DMS 273 treated with DMSO at 0.1 percent for 48 hours (cell line): ENCODE results near the gene MON1B.
"Not testable (repeated sequence)": the region's sequence is repeated elsewhere in the genome, so short reads cannot be mapped to it uniquely, and the experiment has no call there.

Experiments
- DNase-seq: peaks from one replicate; lab custom pipeline; 2025; lab: John Stamatoyannopoulos, UW

Gene MON1B

GRCh38 chr16:77190478-77191258, at the start of gene MON1B:
Gene MON1B, plus strand, starts transcription at chr16:77191190. Its CDS starts 296 bp downstream, at chr16:77191486.
- peak; percentile 98 for DNase-seq

DNA sequence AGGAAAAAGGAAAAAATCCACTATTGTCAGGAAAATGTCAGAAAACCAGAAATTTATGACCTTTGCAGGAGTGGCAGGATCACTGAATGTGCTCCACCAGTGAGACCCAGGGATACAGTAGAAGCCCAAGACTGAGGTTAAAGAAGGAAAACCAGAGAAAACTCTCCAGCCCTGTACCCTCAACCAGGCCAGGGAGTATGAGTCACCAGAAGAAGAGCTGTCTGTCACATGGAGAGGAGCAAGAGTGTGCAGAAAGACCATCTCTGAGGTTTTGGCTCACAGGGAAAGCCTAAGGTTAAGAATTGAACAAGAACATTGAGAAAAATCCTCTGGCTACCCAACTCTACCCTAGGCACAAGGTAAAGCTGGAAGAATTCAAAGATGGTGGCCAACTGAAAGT, 47.6 kb upstream of the MON1B start:
- no peak for DNase-seq

DNA sequence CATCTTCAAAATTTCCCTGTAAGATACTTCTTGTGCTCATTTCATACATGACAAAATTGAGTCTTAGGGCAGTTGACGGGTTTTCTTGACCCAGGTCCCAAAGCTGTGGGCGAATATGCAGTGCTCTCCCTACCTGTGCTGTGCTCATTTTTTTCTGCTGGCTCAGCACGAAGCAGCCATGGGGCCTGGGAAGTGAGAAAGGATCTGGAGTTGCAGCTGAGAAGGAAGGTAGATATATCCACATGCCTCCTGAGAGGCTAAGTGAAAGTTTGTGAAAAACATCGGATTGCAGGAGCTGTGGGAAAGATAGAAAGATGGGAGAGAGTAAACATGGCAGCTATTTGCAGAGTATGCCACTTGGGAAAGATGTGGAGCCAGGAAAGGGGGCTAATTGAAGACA, 42.9 kb upstream of the MON1B start:
- DNase-seq = no peak

GRCh38 chr16:77157346-77158058, 33.5 kb upstream of the MON1B start:
- no peak for DNase-seq

DNA sequence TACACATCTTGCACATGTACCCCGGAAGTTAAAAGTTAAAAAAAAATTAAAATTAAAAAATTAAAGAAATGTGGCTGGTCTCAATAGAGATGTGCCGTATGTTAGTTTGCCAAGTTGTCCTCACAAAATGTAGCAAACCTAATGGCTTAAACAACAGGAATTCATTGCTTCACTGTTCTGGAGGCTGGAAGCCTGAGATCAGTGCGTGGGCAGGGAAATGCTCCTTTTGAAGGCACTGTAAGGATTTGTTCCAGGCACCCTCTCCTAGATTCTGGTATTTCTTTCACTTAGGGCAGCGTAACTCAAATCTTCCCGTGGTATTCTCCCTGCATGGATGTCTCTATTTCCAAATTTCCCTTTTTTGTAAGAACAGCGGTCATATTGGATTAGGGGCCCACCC, 32.7 kb upstream of the MON1B start:
- no peak for DNase-seq

DNA sequence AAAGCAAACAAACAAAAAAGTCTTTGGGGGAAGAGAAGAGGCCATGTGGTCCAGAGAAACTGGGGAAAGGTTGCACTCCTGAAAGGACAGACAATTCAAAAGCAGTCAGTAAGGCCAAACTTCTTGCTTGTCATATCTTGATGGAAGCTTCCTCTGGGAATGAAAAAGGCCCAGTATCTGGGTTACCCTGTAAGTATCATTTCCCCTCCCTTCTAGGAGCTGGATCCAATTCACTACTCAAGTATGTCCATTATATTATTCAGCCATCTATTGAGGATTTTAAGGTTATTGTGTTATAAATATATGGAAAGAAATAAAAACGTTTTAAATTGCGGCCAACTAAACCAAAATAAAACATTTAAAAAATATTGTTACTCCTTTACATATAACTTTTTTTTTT, 26.0 kb upstream of the MON1B start:
- no peak for DNase-seq

DNA sequence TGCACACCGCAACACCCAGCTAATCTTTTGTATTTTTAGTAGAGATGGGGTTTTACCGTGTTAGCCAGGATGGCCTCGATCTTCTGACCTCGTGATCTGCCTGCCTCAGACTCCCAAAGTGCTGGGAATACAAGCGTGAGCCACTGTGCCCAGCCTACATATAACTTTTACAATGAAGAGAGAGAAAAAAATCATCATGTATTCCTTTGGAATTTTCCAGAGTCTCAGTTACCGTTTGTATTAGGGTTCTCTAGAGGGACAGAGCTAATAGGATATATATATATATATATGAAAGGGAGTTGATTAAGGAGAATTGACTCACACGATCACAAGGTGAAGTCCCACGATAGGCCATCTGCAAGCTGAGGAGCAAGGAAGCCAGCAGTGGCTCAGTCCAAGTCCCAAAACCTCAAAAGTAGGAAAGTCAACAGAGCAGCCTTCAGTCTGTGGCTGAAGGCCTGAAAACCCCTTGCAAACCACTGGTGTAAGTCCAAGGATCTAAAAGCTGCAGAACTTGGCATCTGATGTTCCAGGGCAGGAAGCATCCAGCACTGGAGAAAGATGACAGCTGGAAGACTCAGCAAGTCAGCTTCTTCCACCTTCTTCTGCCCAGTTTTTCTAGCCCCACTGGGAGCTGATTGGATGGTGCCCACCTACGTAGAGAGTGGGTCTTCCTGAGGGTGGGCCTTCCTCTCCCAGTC, 25.3 kb upstream of the MON1B start:
- DNase-seq = not testable (repeated sequence)

DNA sequence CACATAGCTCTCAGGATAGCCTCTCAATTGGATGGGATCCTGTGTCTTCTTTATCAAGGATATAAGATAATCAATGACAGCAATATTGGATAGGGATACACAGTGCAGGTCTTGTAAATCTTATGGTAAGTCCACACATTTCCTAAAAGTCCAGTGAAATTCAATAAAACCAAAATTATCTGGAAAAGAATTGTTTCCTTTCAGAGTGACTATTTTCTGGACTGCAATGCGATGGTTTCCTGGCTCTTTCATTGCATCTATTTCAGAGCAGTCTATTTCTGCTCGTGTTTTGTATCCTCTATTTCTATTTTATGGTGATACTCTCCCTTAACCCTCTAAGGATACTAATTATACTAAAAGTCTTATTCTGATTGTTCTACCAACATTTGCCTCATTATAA, 24.3 kb upstream of the MON1B start:
- DNase-seq = no peak

- DNase-seq = no peak
Measured at GRCh38 chr16:77168901-77169300, 22.1 kb upstream of the MON1B start.

GRCh38 chr16:77169650-77170236, 21.2 kb upstream of the MON1B start:
- DNase-seq = no peak

DNA sequence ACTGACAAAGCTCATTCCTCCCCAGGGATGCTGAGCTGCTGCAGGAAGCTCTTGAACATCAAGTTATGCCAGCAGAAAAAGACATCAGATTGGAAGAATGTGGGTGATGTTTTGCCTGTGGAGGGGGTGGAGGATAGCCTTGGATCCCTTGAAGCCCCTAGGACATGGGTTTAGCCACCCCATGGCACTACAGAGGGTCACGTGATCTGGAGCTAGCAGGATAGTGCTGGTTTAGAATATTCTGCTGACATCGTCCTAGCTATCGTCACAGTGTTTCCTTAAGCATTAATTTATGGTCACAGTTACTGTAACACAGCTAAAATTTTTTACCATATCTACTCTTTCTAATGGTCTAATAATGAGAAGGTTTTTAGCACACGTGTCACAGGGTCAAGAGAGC, 20.2 kb upstream of the MON1B start:
- DNase-seq = no peak

DNA sequence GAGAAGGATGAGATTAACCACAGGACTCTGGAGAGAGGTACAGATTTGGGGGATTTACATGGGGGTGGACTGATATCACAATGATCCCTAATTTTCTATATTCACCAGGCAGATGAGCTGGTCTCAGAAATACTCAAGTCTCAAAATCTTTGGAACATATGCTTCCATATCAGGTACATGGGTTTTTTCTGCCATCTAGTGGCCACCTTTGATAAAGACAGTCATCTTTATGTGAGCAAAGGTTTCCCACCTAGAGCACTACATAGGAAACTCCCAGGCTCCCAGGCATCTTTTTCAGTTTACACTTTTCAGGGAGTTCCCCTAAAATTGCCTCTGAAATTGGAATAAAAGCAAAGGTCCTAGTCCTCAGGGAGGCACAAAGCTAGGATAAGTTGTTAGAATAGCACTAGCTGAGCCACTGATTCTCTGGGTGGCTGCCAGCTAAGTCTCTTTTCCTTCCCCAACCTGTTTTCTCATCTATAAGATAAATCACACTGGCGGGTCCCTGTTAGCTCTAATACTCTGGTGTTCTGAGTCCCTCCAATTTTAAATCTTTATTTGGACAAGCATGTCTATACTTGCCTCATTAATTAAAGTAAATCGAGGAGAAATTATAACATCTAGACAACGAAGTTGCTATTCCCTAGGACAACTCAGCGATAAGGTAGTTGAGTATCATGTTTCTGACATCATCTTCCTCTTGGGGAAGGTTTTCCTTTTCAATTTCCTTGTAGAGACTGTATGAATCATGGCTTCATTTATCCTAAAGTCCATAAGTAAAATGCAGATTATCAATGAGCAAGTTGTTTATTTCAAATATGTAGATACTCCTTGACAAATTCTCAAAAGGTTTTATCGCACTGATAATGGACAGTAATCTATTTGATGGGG, 19.0 kb upstream of the MON1B start:
- DNase-seq = peak; percentile 26

DNA sequence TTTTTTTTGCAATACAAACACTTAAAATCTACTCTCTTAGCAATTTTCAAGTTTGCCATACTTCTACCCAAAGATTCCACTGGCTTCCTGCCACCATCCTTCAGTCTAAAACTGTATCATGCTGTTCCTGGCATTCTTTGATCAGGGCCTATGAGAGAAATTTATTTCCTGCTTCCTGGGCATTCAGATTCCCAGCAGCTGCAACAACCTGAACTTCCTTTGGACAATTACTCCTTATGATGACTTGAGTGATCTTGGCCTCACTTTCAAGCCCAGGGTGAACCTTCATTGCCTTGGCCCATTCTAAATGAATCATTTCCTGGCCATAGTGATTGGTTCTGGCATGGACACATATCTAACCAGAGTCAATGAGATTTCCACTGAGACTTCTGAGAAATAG, 18.0 kb upstream of the MON1B start:
- DNase-seq = no peak

DNA sequence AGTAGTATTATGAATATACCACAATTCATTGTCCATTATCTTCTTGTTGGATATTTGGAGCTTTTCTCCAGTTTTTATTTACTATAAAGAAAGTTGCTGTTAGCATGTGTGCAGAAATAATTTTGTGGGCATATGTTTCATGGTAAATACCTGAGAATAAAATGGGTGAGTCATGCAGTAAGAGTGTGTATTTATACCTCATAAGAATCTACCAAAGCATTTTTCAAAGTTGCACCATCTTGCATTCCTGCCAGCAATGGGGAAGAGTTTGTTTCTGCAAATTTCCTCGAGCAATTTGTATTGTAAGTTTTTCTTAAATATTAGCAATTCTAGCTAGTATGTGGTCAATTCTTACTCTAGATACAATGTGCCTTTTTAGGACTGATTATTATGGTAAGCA, 7.9 kb upstream of the MON1B start:
- no peak for DNase-seq

- DNase-seq = not testable (repeated sequence)
Measured at GRCh38 chr16:77186298-77186697, 4.7 kb upstream of the MON1B start.

DNA sequence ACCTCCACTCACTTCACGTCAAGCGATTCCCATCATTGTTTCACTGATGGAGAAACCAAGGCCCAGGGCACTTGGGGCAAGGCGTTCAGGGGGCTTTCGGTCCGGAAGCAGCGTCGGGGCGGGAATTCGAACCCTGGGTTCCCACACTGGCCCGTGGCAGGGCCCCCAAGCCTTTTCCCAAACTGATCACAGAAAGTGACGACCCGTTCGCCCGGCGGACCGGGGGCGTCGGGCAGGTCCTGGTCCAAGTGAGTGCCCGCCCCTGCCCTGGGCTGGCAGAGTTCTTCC, 856 bp upstream of the MON1B start:
- DNase-seq = no peak

GRCh38 chr16:77191259-77191969, 424 bp downstream of the MON1B start:
- no peak for DNase-seq

DNA sequence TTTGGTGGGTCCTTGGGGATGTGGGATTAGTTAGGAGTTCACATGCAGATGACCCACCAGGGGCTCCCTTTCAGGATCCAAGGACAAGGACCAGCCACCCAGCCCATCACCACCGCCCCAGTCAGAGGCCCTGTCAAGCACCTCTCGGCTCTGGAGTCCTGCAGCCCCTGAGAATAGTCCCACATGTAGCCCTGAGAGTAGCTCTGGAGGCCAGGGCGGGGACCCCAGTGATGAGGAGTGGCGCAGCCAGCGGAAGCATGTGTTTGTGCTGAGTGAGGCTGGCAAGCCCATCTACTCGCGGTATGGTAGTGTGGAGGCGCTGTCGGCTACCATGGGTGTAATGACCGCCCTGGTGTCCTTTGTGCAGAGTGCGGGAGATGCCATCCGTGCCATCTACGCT, 2.4 kb downstream of the MON1B start:
- DNase-seq = no peak

GRCh38 chr16:77194295-77195231, 3.6 kb downstream of the MON1B start:
- no peak for DNase-seq

GRCh38 chr16:77195411-77195810, 4.4 kb downstream of the MON1B start:
- no peak for DNase-seq
